K562 (cell line): Measurements from ENCODE around the gene SIRT7. TPM values are rescaled to one million over a fixed set of nuclear protein-coding genes. Genes with fewer than 3 reads are reported as not detected.
A peak's percentile ranks its signal among the peaks of the same experiment; 100 is the strongest.

Experiments used
- DACH1 ChIP-seq: fragments of 450-650 bp; IDR thresholded peaks from 2 replicates; pipeline ENCODE4 v1.6.1; 2018; ENCODE audit not compliant: partially characterized antibody
- ESRRA ChIP-seq: fragments of 450-650 bp; IDR thresholded peaks from 2 replicates; pipeline ENCODE4 v1.6.1; 2014; ENCODE audit warnings: low read depth, mild to moderate bottlenecking, moderate library complexity, borderline replicate concordance
- GABPA ChIP-seq: fragments of 200-800 bp; sonication (Bioruptor generic); conservative IDR thresholded peaks from 2 replicates; pipeline ENCODE4 v1.6.1; 2016; ENCODE audit warnings: low read depth, missing genetic modification characterization, missing compliant biosample characterization
- KDM2B ChIP-seq: fragments of 250-450 bp; sonication (Bioruptor Pico); IDR thresholded peaks from 2 replicates; pipeline ENCODE4 v1.8.0; 2021; ENCODE audit warnings: mild to moderate bottlenecking, moderate library complexity
- LEF1 ChIP-seq: fragments of 450-650 bp; IDR thresholded peaks from 2 replicates; pipeline ENCODE4 v1.6.1; 2016; ENCODE audit warnings: mild to moderate bottlenecking
- MYC ChIP-seq, 2 experiments: fragments of 250-450 bp in 1 of 2; sonication (Bioruptor Pico) in 1 of 2; IDR thresholded peaks; 2 replicates each; pipeline versions ENCODE4 v1.5.1 to v1.6.1; 2012 to 2021; ENCODE audit warnings: low read depth in 2 of 2, borderline replicate concordance in 1 of 2, improper control_type of control experiment in 1 of 2, low read length in 1 of 2, mild to moderate bottlenecking in 1 of 2, moderate library complexity in 1 of 2
- NONO ChIP-seq, 2 experiments: fragments of 200-400 bp in 1 of 2; fragments of 450-650 bp in 1 of 2; formaldehyde crosslinking in 1 of 2; IDR thresholded peaks; 2 replicates each; pipeline ENCODE4 v1.6.1; 2017; ENCODE audit warnings: low read depth in 2 of 2, mild to moderate bottlenecking in 2 of 2, moderate library complexity in 2 of 2, low read length in 1 of 2
- POLR2AphosphoS2 ChIP-seq: IDR thresholded peaks from 2 replicates; pipeline ENCODE4 v1.6.1; 2012; ENCODE audit warnings: low read length, improper control_type of control experiment
- POLR2AphosphoS5 ChIP-seq: IDR thresholded peaks from 2 replicates; pipeline ENCODE4 v1.6.1; 2011; ENCODE audit warnings: mild to moderate bottlenecking, low read depth, low read length, moderate library complexity; ENCODE audit not compliant: control insufficient read depth, insufficient read depth
- RFX1 ChIP-seq: fragments of 450-650 bp; IDR thresholded peaks from 2 replicates; pipeline ENCODE4 v1.6.1; 2016; ENCODE audit warnings: mild to moderate bottlenecking, moderate library complexity
- SP1 ChIP-seq: sonication (generic); formaldehyde crosslinking; IDR thresholded peaks from 2 replicates; pipeline ENCODE4 v1.8.1; 2022; ENCODE audit warnings: mild to moderate bottlenecking, missing genetic modification reagents
- SRF ChIP-seq, 2 experiments: fragments of 250-450, 450-650 bp in 1 of 2; sonication (Bioruptor Pico) in 1 of 2; sonication (generic) in 1 of 2; formaldehyde crosslinking; IDR thresholded peaks; 2 replicates each; pipeline versions ENCODE4 v1.5.0 to v1.5.1; 2020 to 2022; ENCODE audit warnings: mild to moderate bottlenecking in 1 of 2, missing genetic modification reagents in 1 of 2
- TEAD1 ChIP-seq, 2 experiments: fragments of 450-650 bp in 1 of 2; sonication (generic) in 1 of 2; formaldehyde crosslinking; IDR thresholded peaks; 2 replicates each; pipeline versions ENCODE4 v1.4.0 to v1.8.0; 2020 to 2022; ENCODE audit warnings: mild to moderate bottlenecking in 2 of 2, missing genetic modification reagents in 1 of 2
- polyA plus RNA-seq, 8 experiments: library from polyadenylated mRNA; depleted of rRNA in 4 of 8; stranded (reverse) in 5 of 8; unstranded in 3 of 8; fragments of >200 nt; fragmentation: Nextera tagmentation in 2 of 8; fragmentation: Illumina TruSeq in 1 of 8; extraction: Ambion mirVana in 2 of 8; extraction: Trizol in 1 of 8; gene quantifications; 2 replicates each; pipeline versions ENCODE4 v1.2.1 to v1.2.3, GENCODE V29; 2011 to 2014; ENCODE audit warnings: inconsistent platforms in 1 of 8, missing spikeins in 1 of 8
- total RNA-seq, 7 experiments: library from RNA; depleted of rRNA in 6 of 7; stranded (reverse); fragments of >200 nt in 6 of 7; fragmentation: Illumina TruSeq in 2 of 7; extraction: Trizol in 2 of 7; gene quantifications; 2 replicates each; pipeline versions ENCODE4 v1.2.1 to v1.2.3, GENCODE V29; 2011 to 2021; ENCODE audit warnings: low replicate concordance in 1 of 7
- TF ChIP-seq, protein P1 (sequence below): fragments of 200-600 bp; sonication (generic); IDR thresholded peaks from one replicate; pipeline ENCODE4 v1.6.1; 2012; ENCODE audit warnings: mild to moderate bottlenecking, low read depth, low read length, inconsistent platforms
- TF ChIP-seq, protein P2 (sequence below), 2 experiments: fragments of 200-800 bp in 1 of 2; sonication (Bioruptor generic) in 1 of 2; sonication (generic) in 1 of 2; formaldehyde crosslinking in 1 of 2; IDR thresholded peaks in 1 of 2; conservative IDR thresholded peaks in 1 of 2; 2 replicates each; pipeline versions ENCODE4 v1.5.0 to v1.6.1; 2016 to 2020; ENCODE audit warnings: missing compliant biosample characterization in 1 of 2, missing genetic modification characterization in 1 of 2, missing genetic modification reagents in 1 of 2

SIRT7 gene
- total and polyA plus RNA-seq, 9 of the 15 experiments (the other 6 are each of a cell fraction or from before 2014, with no cell fraction given) = 1.6 to 54.8 (median 20.3) TPM

DNA sequence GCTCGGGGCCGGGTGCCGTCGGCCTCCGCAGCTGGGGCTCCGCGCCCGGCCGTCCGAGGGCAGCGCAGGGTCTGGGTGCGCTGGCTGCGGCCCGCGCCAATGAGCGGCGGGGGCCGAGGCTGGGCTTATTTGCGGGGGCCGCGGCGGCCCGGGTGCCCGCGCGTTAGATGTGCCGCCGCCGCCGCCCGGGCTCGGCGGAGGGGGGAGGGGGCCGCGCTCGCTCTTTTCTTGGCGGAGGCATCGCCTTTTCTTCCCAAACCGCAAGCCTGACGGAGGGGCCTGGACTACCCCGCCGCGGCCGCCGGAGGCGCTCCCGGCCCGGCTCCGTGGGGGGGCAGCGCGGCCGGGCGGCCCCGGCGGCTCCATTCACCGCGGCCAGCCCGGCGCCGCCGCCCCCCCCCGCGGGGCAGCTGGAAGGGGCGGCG is 43.1 kb upstream of the SIRT7 start, which contains the start of gene NOTUM (continued):
- TF ChIP-seq, protein P1, sequence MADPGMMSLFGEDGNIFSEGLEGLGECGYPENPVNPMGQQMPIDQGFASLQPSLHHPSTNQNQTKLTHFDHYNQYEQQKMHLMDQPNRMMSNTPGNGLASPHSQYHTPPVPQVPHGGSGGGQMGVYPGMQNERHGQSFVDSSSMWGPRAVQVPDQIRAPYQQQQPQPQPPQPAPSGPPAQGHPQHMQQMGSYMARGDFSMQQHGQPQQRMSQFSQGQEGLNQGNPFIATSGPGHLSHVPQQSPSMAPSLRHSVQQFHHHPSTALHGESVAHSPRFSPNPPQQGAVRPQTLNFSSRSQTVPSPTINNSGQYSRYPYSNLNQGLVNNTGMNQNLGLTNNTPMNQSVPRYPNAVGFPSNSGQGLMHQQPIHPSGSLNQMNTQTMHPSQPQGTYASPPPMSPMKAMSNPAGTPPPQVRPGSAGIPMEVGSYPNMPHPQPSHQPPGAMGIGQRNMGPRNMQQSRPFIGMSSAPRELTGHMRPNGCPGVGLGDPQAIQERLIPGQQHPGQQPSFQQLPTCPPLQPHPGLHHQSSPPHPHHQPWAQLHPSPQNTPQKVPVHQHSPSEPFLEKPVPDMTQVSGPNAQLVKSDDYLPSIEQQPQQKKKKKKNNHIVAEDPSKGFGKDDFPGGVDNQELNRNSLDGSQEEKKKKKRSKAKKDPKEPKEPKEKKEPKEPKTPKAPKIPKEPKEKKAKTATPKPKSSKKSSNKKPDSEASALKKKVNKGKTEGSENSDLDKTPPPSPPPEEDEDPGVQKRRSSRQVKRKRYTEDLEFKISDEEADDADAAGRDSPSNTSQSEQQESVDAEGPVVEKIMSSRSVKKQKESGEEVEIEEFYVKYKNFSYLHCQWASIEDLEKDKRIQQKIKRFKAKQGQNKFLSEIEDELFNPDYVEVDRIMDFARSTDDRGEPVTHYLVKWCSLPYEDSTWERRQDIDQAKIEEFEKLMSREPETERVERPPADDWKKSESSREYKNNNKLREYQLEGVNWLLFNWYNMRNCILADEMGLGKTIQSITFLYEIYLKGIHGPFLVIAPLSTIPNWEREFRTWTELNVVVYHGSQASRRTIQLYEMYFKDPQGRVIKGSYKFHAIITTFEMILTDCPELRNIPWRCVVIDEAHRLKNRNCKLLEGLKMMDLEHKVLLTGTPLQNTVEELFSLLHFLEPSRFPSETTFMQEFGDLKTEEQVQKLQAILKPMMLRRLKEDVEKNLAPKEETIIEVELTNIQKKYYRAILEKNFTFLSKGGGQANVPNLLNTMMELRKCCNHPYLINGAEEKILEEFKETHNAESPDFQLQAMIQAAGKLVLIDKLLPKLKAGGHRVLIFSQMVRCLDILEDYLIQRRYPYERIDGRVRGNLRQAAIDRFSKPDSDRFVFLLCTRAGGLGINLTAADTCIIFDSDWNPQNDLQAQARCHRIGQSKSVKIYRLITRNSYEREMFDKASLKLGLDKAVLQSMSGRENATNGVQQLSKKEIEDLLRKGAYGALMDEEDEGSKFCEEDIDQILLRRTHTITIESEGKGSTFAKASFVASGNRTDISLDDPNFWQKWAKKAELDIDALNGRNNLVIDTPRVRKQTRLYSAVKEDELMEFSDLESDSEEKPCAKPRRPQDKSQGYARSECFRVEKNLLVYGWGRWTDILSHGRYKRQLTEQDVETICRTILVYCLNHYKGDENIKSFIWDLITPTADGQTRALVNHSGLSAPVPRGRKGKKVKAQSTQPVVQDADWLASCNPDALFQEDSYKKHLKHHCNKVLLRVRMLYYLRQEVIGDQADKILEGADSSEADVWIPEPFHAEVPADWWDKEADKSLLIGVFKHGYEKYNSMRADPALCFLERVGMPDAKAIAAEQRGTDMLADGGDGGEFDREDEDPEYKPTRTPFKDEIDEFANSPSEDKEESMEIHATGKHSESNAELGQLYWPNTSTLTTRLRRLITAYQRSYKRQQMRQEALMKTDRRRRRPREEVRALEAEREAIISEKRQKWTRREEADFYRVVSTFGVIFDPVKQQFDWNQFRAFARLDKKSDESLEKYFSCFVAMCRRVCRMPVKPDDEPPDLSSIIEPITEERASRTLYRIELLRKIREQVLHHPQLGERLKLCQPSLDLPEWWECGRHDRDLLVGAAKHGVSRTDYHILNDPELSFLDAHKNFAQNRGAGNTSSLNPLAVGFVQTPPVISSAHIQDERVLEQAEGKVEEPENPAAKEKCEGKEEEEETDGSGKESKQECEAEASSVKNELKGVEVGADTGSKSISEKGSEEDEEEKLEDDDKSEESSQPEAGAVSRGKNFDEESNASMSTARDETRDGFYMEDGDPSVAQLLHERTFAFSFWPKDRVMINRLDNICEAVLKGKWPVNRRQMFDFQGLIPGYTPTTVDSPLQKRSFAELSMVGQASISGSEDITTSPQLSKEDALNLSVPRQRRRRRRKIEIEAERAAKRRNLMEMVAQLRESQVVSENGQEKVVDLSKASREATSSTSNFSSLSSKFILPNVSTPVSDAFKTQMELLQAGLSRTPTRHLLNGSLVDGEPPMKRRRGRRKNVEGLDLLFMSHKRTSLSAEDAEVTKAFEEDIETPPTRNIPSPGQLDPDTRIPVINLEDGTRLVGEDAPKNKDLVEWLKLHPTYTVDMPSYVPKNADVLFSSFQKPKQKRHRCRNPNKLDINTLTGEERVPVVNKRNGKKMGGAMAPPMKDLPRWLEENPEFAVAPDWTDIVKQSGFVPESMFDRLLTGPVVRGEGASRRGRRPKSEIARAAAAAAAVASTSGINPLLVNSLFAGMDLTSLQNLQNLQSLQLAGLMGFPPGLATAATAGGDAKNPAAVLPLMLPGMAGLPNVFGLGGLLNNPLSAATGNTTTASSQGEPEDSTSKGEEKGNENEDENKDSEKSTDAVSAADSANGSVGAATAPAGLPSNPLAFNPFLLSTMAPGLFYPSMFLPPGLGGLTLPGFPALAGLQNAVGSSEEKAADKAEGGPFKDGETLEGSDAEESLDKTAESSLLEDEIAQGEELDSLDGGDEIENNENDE = no peak
- no peak for TF ChIP-seq KDM2B (CRISPR knock-in tag)
- TF ChIP-seq, protein P2, sequence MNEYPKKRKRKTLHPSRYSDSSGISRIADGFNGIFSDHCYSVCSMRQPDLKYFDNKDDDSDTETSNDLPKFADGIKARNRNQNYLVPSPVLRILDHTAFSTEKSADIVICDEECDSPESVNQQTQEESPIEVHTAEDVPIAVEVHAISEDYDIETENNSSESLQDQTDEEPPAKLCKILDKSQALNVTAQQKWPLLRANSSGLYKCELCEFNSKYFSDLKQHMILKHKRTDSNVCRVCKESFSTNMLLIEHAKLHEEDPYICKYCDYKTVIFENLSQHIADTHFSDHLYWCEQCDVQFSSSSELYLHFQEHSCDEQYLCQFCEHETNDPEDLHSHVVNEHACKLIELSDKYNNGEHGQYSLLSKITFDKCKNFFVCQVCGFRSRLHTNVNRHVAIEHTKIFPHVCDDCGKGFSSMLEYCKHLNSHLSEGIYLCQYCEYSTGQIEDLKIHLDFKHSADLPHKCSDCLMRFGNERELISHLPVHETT (CRISPR knock-in tag; conservative IDR thresholded peaks at IDR 0.05 in 1 of 2, IDR thresholded peaks at IDR 0.05 in 1 of 2) = peak in 1 of 2 experiments; percentile 77; a peak in 2 of 4 replicates
- TF ChIP-seq ESRRA = peak; percentile 46; the same call in 1 of the 2 replicates
- no peak for TF ChIP-seq SP1 (CRISPR knock-in tag)
- no peak for TF ChIP-seq TEAD1 (CRISPR knock-in tag; IDR thresholded peaks at IDR 0.05)
- TF ChIP-seq DACH1 = no peak
- TF ChIP-seq POLR2AphosphoS5 = no peak
- no peak for TF ChIP-seq SRF (CRISPR knock-in tag; IDR thresholded peaks at IDR 0.05)
- no peak for TF ChIP-seq POLR2AphosphoS2
- TF ChIP-seq LEF1 = no peak
- TF ChIP-seq MYC (IDR thresholded peaks at IDR 0.05; ENCODE audit: low read depth, low read length) = 0 out of 2 replicates have a peak, but pooled peaks have one; percentile 10
- no peak for TF ChIP-seq MYC (CRISPR knock-in tag; IDR thresholded peaks at IDR 0.05; ENCODE audit: borderline replicate concordance, low read depth)
- TF ChIP-seq GABPA (tag) = no peak
- TF ChIP-seq NONO (IDR thresholded peaks at IDR 0.05; ENCODE audit: low read depth in 2 of 2, low read length in 1 of 2) = 0 out of 4 replicates have a peak, but pooled peaks of 1 of the 2 experiments have one; percentile 26
- TF ChIP-seq RFX1 = no peak
